AG09319 (cell line): ENCODE results near the gene FARP1.

Experiments
- DNase-seq: peaks from one replicate; pipeline ENCODE4 v3.0.0-alpha.2; 2010; ENCODE audit warnings: low read depth; ENCODE audit errors: extremely low read depth
- TF ChIP-seq, protein P1 (sequence below): IDR thresholded peaks from 2 replicates; pipeline ENCODE4 v1.5.1; 2011; ENCODE audit warnings: low read depth, mild to moderate bottlenecking, inconsistent platforms, low read length, moderate library complexity

The FARP1 gene

DNA sequence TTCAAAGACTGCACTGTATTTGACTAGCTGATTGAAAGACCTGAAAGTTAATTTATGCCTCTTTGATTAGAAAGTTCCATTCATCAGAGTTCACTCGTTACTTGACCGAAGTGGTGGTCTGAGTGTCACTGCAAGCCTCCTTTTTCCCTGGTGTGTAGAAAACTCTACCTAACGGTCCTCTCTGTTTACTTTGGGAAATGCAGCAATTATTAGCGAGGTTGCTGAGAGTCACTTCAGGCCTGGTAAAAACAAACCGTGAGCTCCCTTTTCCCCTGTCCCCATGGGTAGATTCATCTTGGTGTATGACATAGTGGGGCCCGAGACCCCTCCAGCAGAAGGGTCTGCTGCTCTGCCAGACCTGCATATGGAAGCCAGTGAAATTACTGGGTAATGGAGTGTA is 161.0 kb downstream of the FARP1 start:
- TF ChIP-seq, protein P1, sequence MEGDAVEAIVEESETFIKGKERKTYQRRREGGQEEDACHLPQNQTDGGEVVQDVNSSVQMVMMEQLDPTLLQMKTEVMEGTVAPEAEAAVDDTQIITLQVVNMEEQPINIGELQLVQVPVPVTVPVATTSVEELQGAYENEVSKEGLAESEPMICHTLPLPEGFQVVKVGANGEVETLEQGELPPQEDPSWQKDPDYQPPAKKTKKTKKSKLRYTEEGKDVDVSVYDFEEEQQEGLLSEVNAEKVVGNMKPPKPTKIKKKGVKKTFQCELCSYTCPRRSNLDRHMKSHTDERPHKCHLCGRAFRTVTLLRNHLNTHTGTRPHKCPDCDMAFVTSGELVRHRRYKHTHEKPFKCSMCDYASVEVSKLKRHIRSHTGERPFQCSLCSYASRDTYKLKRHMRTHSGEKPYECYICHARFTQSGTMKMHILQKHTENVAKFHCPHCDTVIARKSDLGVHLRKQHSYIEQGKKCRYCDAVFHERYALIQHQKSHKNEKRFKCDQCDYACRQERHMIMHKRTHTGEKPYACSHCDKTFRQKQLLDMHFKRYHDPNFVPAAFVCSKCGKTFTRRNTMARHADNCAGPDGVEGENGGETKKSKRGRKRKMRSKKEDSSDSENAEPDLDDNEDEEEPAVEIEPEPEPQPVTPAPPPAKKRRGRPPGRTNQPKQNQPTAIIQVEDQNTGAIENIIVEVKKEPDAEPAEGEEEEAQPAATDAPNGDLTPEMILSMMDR, result no peak
- no peak for DNase-seq

DNA sequence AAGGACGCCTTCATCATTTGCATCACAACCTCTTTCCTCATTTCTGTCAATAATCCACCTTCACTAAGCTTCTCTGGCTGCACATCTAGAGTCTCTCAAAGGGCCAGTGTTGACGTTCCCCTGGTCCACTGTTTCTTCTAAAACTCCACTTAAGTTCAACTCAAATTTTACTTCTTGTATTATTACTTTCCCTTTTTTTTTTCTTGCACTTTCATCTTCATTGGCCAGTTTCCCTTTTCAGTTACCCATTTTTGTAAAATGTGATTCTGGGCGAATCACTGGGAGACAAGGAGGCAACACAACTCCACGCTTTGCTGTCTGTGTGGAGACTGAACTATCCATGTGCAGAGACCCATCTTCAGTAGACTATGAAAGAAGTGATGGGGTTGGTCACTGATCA is 162.8 kb downstream of the FARP1 start:
- TF ChIP-seq, protein P1, result no peak
- no peak for DNase-seq

DNA sequence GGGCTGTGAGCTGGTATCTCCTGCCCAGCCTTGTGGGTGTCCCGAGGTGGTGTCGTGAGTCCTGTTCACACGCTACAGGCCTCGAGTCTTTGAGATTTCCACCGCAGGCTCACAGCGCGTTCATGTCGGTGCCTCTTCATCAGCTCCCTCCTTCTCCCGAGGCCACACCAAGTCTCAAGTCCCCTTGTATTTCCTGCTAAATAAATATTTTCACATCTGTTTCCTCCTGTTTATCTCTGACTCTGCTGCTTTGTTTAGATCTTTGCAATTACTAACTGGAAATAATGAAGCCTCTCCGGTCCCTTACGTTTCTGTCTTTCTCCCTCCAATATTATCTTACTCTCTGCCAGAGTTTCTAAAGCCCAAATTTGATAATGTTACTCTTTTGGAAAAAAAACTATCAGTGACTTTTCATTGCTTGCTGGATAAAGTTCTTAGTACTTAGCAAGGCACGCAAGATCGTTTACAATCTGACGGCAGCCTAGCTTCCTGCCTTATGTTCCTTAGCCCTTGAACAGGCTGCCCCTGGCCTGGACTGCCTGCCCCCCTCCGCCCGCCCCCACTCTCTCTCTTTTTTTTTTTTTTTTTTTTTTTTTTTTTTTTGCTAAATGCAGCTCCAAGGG is 164.7 kb downstream of the FARP1 start:
- TF ChIP-seq, protein P1, result no peak
- DNase-seq, result peak; percentile 36

DNA sequence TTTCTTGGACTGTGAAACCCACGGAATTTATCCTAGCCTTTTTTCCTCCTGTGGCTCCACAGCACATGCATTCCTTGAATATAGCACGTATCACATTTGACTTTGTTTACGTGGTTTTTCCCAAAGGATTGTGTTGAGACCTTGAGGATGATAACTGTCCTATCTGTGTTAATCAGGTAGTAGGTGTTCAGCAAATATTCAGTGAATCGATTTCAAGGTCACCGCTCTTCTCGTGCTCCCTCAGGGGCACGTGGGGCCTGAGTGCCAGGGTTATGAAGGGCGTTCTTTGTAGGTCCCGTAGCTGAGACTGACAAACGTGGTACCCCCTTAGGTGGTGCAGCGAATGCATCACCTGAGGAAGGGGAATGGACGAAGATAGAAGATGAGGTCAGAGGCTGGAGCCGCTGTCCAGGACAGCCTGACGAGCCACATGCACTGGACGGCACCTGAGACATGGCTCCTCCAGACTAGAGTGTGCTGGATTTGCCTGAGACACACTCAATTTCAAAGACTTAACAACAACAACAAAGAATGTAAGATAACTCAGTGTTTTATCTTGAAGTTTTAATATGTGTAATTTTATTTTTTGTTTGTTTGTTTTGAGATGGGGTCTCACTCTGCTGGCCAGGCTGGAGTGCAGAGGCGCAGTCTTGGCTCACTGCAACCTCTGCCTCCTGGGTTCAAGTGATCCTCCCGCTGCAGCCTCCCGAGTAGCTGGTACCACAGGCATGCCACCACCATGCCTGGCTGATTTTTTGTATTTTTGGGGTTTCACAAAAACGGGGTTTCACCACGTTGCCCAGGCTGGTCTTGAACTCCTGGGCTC is 165.4 kb downstream of the FARP1 start:
- TF ChIP-seq, protein P1, result no peak
- no peak for DNase-seq

DNA sequence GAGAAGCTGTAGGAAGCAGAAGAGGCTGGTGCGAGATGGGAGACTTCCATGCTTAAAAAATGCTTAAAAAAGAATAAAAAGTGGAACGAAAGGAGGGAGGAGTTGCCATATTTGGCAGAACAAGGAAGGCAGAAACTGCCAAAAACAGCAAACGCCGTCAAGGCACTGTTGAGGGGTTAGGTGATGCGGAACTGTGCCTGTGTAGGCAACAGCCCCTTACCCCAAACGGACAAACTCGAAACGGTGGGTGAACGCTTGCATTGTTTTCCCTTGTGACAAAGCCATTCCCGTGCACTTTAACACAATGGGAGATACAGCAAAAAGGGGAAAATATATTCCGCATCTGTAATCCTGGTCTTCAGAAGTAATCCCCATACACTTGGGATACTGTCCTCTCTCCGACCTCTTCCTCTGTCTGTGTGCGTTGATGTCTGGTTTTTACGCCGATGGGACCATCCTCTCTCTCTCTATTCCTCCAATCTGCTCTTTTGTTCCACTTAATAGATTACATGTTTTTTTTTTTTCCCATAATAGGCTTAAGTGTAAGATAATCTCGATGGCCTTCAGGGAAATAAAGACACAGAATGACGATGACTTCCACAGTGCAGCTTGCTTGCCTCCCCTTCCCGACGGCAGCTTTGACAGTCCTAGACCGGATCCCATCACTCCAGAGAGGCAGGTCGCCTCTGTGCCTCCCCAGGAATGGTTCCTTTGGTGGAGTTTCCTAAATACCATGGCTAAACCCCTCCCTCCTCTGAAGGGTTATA is 166.9 kb downstream of the FARP1 start:
- no peak for DNase-seq
- TF ChIP-seq, protein P1, result no peak

DNA sequence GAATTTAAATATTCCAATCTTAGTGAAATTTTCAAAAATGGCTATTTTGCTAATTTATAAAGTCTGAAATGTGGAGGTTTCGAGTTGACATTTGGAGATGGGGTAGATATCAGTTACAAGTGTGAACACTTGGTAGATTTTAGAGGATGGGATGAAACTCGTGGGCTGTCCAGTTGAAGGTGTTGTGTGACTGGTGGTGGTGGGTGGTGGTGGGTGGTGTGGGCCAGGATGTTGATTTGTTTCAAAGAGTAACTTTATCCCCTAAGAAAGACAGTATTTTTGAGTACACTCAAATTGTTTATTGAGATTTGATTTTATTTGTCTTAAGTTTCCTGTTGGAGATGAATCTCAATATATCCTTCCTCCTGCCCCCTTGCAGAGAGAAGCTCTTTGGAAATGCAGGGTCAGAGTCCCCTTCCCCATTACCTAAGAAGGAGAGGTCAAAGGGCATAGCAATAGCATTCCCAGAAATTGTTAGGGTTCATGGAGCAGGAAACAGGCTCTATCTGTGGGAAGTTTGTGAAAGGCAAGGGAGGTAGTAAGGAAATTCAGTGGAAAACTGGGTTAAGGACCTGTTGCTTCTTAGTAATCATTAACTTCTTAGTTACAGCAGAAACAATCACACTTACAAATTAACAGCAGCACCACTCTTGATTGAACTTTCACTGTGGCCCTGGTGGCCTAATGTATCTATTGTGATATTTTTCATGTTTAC is 167.7 kb downstream of the FARP1 start:
- TF ChIP-seq, protein P1, result no peak
- DNase-seq, result no peak
